ENCODE results near the gene NAA10.

NAA10 gene

GRCh38 chrX:153966841-153967535 lies 32.2 kb upstream of the NAA10 start:
- TF ChIP-seq CTCF (IDR thresholded peaks at IDR 0.05; ENCODE audit: extremely low read depth, insufficient read depth, missing control alignments), result no peak
- in situ Hi-C loops (cut with MboI; ENCODE audit: low pct_unique_long_range_greater_than_20kb, low sequenced_read_pairs, unreplicated experiment), result no loop called here

DNA sequence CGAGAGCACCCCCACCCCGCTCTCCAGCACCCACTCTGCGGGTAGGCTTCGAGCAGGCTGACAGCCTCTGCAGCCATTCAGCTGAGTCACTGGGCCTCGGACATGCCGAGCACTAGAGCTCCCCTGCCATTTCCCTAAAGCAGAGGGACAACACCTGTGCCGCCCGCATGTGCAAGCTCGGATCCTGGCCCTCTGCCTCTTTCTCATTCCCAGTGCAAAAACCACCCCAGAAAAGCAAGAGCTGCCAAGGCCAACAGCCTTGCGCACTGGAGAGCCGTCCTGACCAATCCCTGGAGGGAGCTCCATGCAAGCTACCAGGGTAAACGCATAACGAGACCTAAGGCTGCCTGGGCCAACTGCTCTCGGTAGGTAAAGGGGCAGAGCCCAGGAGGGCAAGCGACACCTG lies 31.4 kb upstream of the NAA10 start:
- DNase-seq (ENCODE audit: low spot score), result no peak
- no peak for TF ChIP-seq CTCF (IDR thresholded peaks at IDR 0.05; ENCODE audit: extremely low read depth, insufficient read depth, missing control alignments)

More at GRCh38 chrX:153966841-153967535, 32.2 kb upstream of the NAA10 start:
- no peak for DNase-seq (ENCODE audit: low spot score)

GRCh38 chrX:153965406-153965805 lies 30.6 kb upstream of the NAA10 start:
- in situ Hi-C loops (cut with MboI; ENCODE audit: low pct_unique_long_range_greater_than_20kb, low sequenced_read_pairs, unreplicated experiment), result no loop called here
- DNase-seq (ENCODE audit: low spot score), result no peak
- no peak for TF ChIP-seq CTCF (IDR thresholded peaks at IDR 0.05; ENCODE audit: extremely low read depth, insufficient read depth, missing control alignments)

More for the DNA sequence above, 31.4 kb upstream of the NAA10 start:
- in situ Hi-C loops (cut with MboI; ENCODE audit: low pct_unique_long_range_greater_than_20kb, low sequenced_read_pairs, unreplicated experiment), result no loop called here

GRCh38 chrX:153964105-153964504 lies 29.3 kb upstream of the NAA10 start:
- in situ Hi-C loops (cut with MboI; ENCODE audit: low pct_unique_long_range_greater_than_20kb, low sequenced_read_pairs, unreplicated experiment), result no loop called here
- no peak for TF ChIP-seq CTCF (IDR thresholded peaks at IDR 0.05; ENCODE audit: extremely low read depth, insufficient read depth, missing control alignments)
- no peak for DNase-seq (ENCODE audit: low spot score)

GRCh38 chrX:153963546-153963945 lies 28.7 kb upstream of the NAA10 start:
- DNase-seq (ENCODE audit: low spot score), result no peak
- TF ChIP-seq CTCF (IDR thresholded peaks at IDR 0.05; ENCODE audit: extremely low read depth, insufficient read depth, missing control alignments), result no peak
- in situ Hi-C loops (cut with MboI; ENCODE audit: low pct_unique_long_range_greater_than_20kb, low sequenced_read_pairs, unreplicated experiment), result no loop called here

GRCh38 chrX:153961292-153961691 lies 26.5 kb upstream of the NAA10 start:
- in situ Hi-C loops (cut with MboI; ENCODE audit: low pct_unique_long_range_greater_than_20kb, low sequenced_read_pairs, unreplicated experiment), result no loop called here
- no peak for DNase-seq (ENCODE audit: low spot score)
- no peak for TF ChIP-seq CTCF (IDR thresholded peaks at IDR 0.05; ENCODE audit: extremely low read depth, insufficient read depth, missing control alignments)
